Activated CD8-positive, alpha-beta T cell treated with anti-CD3 and anti-CD28 coated beads for 36 hours (primary cell): ENCODE measurements around the gene MEF2A. TPM values are rescaled to one million over a fixed set of nuclear protein-coding genes. Genes with fewer than 3 reads are reported as not detected.
A peak's percentile ranks its signal among the peaks of the same experiment; 100 is the strongest.

Experiments used
- ATAC-seq: fragments of 200-7000 bp; cut with Tn5 transposase; one replicate; pipeline ENCODE4 v1.10.0; 2021; ENCODE audit warnings: mild to moderate bottlenecking, moderate library complexity
- CTCF ChIA-PET: fragments of 350-600 bp; sonication (Branson Sonifier 250); formaldehyde crosslinking; loops from one replicate; lab custom pipeline; 2021; ENCODE audit warnings: antibody characterized with exemption; lab: Charles Lee
- POLR2A ChIA-PET: fragments of 350-600 bp; sonication (Branson Sonifier 250); formaldehyde crosslinking; loops from one replicate; lab custom pipeline; 2021; ENCODE audit warnings: antibody characterized with exemption; lab: Charles Lee
- DNase-seq: peaks from one replicate; pipeline ENCODE4 v3.0.0-alpha.2; 2020
- H3K27ac Mint-ChIP-seq: one replicate; pipeline ENCODE4 v1.8.0; 2021; ENCODE audit warnings: mild to moderate bottlenecking, mixed read lengths
- H3K27me3 Mint-ChIP-seq: one replicate; pipeline ENCODE4 v1.8.0; 2021; ENCODE audit warnings: mixed read lengths
- H3K36me3 Mint-ChIP-seq: one replicate; pipeline ENCODE4 v1.8.0; 2021; ENCODE audit warnings: low read depth, mixed read lengths
- H3K4me1 Mint-ChIP-seq: one replicate; pipeline ENCODE4 v1.8.0; 2021; ENCODE audit warnings: low read depth, mixed read lengths
- H3K4me3 Mint-ChIP-seq: one replicate; pipeline ENCODE4 v1.8.0; 2021; ENCODE audit warnings: mild to moderate bottlenecking, moderate library complexity, mixed read lengths
- H3K9me3 Mint-ChIP-seq: one replicate; pipeline ENCODE4 v1.8.0; 2021; ENCODE audit warnings: mixed read lengths
- intact Hi-C: fragments of 100-400 bp; cut with micrococcal nuclease; formaldehyde crosslinking; loops from one replicate; pipeline ENCODE4 v1.10.0; 2022
- total RNA-seq, 2 experiments: library from RNA; stranded (reverse); gene quantifications; one replicate each; pipeline ENCODE4 v1.2.3, GENCODE V29; 2021
- TF ChIP-seq, protein P1 (sequence below): fragments of 200-600 bp; IDR thresholded peaks from one replicate; pipeline ENCODE4 v1.8.0; 2022; ENCODE audit warnings: antibody characterized with exemption, mild to moderate bottlenecking

MEF2A gene
- total RNA-seq, 2 experiments from 2014 or later = 16.4 to 17.6 TPM

- POLR2A ChIA-PET = interaction anchor here (1.2 kb wide), 1 partner anchor 14 kb away, joined by 3 read pairs; no protein-coding TSS in a partner anchor
- ATAC-seq (no peak), DNase-seq (no peak)
- TF ChIP-seq, protein P1, sequence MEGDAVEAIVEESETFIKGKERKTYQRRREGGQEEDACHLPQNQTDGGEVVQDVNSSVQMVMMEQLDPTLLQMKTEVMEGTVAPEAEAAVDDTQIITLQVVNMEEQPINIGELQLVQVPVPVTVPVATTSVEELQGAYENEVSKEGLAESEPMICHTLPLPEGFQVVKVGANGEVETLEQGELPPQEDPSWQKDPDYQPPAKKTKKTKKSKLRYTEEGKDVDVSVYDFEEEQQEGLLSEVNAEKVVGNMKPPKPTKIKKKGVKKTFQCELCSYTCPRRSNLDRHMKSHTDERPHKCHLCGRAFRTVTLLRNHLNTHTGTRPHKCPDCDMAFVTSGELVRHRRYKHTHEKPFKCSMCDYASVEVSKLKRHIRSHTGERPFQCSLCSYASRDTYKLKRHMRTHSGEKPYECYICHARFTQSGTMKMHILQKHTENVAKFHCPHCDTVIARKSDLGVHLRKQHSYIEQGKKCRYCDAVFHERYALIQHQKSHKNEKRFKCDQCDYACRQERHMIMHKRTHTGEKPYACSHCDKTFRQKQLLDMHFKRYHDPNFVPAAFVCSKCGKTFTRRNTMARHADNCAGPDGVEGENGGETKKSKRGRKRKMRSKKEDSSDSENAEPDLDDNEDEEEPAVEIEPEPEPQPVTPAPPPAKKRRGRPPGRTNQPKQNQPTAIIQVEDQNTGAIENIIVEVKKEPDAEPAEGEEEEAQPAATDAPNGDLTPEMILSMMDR = no peak
- Mint-ChIP-seq H3K9me3 (no peaks in the 10 kb centered on the region), H3K27me3 (no peaks in the 10 kb centered on the region), H3K4me3 (no peak overlapping the region), H3K4me1 (peaks cover 38% of the 10 kb centered on the region), H3K27ac (no peak overlapping the region), H3K36me3 (no peaks in the 10 kb centered on the region)
- CTCF ChIA-PET = interaction anchor here (1.0 to 6.6 kb wide), 4 partner anchors 11 to 38 kb away, joined by 4 to 46 read pairs (median 10); no protein-coding TSS in a partner anchor
- intact Hi-C loops = loop anchor here (5.0 kb wide), 1 partner anchor 39 kb away; no protein-coding TSS in a partner anchor
Observed at GRCh38 chr15:99718421-99718820, 152.6 kb downstream of the MEF2A start.

DNA sequence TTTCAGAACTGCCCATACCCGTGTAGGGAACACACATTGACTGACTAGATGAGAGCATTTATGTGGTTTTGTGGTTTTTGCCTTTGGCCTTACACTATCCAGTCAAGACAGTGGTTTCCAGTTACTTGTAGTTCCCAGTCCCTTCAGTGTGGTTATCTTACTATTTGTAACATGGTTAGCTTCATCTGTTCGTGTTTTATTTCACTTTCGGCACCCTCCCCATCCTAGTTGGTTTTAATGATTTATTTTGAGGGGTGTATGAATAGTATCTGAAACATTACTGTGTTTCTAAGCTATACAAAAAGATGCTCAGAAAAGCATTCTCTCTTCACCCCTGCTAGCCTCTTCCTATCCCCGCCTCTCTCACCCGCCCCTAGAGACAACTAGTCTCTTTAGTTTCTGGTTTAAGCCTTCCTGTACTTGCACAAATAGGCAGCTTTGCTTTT is 153.3 kb downstream of the MEF2A start:
- ChIA-PET CTCF (interaction anchor here (1.0 to 6.6 kb wide), 5 partner anchors 12 to 446 kb away, joined by 3 to 46 read pairs (median 6); no protein-coding TSS in a partner anchor), POLR2A (interaction anchor here (0.7 to 1.2 kb wide), 3 partner anchors 9 to 127 kb away, joined by 3 read pairs; no protein-coding TSS in a partner anchor)
- ATAC-seq (peak; percentile 50), DNase-seq (no peak)
- no peaks in the 10 kb centered on the region for H3K27me3 Mint-ChIP-seq
- no peaks in the 10 kb centered on the region for H3K36me3 Mint-ChIP-seq
- H3K4me1 Mint-ChIP-seq = peaks cover 38% of the 10 kb centered on the region
- peak overlapping the region; percentile 30 for H3K27ac Mint-ChIP-seq
- H3K9me3 Mint-ChIP-seq = no peaks in the 10 kb centered on the region
- intact Hi-C loops = loop anchor here (5.0 kb wide), 1 partner anchor 38 kb away; no protein-coding TSS in a partner anchor
- H3K4me3 Mint-ChIP-seq = no peak overlapping the region
- TF ChIP-seq, protein P1 = no peak

GRCh38 chr15:99720533-99720932 is 154.7 kb downstream of the MEF2A start:
- intact Hi-C loops = no loop called here
- ATAC-seq = peak; percentile 59
- H3K4me3 Mint-ChIP-seq = peak overlapping the region; percentile 41

DNA sequence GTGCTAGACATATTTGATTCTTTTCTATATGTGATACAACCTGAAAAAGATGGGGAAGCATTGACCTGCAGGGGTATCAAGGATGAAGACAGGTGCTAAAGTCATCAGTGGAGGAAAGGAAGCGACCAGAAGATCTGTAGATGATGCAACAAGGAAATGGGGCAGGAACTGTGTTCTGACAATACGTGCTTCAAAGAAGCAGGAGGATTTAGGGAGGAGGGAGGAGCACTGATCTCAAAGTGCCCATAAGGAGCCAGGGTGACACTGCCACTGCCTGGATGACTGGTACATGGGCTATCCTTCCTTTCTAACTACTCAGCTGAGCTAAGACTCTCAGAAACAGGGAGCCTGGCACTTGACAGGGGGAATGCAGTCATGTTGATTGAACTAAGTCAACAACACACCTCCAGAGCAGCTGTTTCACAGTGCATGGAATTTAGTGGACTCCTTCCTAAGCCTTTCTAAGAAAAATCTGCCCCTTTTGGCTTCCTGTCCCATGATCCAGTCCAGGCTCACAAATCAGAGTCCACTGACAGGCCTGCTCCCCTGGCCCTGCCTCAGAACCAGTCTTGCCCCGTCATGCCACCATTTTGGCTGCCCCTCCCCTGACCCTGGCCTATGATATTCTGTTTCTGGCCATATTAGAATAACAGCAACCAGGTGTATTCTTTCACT is 155.5 kb downstream of the MEF2A start:
- POLR2A ChIA-PET = interaction anchor here (0.6 kb wide), 1 partner anchor 232 kb away, joined by 3 read pairs; no protein-coding TSS in a partner anchor
- TF ChIP-seq, protein P1 = no peak
- CTCF ChIA-PET = no interaction called here

More at GRCh38 chr15:99720533-99720932, 154.7 kb downstream of the MEF2A start:
- CTCF ChIA-PET = no interaction called here
- TF ChIP-seq, protein P1 = no peak
- POLR2A ChIA-PET = interaction anchor here (0.6 kb wide), 1 partner anchor 231 kb away, joined by 3 read pairs; no protein-coding TSS in a partner anchor
- Mint-ChIP-seq H3K36me3 (no peaks in the 10 kb centered on the region), H3K27ac (peak overlapping the region; percentile 83), H3K4me1 (peaks cover 38% of the 10 kb centered on the region), H3K9me3 (no peaks in the 10 kb centered on the region), H3K27me3 (no peaks in the 10 kb centered on the region)
- DNase-seq = peak; percentile 46

DNA sequence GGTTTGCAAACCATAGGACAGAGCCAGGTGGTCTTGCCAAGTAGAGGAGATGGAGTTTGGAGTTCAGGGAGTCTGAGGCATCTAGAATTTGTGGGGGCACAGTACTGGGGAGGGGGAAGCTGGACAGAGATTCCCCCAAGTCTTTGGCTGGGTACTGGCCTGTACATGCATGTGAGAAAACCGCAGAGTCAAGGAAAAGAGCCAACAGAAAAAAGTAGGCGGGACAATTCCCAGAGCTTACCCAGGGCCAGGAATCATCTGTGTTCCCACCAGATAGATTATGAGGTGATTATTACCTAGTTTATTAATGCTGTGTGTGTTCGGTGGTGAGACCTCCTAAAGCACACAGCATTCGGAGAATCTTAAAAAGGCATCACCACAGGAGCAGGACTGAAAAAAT is 156.1 kb downstream of the MEF2A start:
- intact Hi-C loops = no loop called here
- ATAC-seq (no peak), DNase-seq (no peak)
- Mint-ChIP-seq H3K9me3 (no peaks in the 10 kb centered on the region), H3K4me1 (peaks cover 38% of the 10 kb centered on the region), H3K27ac (no peak overlapping the region), H3K4me3 (no peak overlapping the region), H3K27me3 (no peaks in the 10 kb centered on the region), H3K36me3 (no peaks in the 10 kb centered on the region)
- ChIA-PET POLR2A (interaction anchor here (2.1 kb wide), 1 partner anchor 11 kb away, joined by 7 read pairs; the partner anchor contains the start of gene LYSMD4), CTCF (no interaction called here)
- TF ChIP-seq, protein P1 = no peak

More for the DNA sequence above, 155.5 kb downstream of the MEF2A start:
- intact Hi-C loops = no loop called here
- H3K4me1 Mint-ChIP-seq = peaks cover 38% of the 10 kb centered on the region
- H3K36me3 Mint-ChIP-seq = no peaks in the 10 kb centered on the region
- no peaks in the 10 kb centered on the region for H3K27me3 Mint-ChIP-seq
- H3K4me3 Mint-ChIP-seq = peak overlapping the region; percentile 41
- peak; percentile 14 for DNase-seq
- H3K9me3 Mint-ChIP-seq = no peaks in the 10 kb centered on the region
- H3K27ac Mint-ChIP-seq = peak overlapping the region; percentile 83
- ATAC-seq = peak; percentile 20
